MM.1S (cell line): Measurements from ENCODE around the gene BBS2.

Source experiments
- DNase-seq: peaks from one replicate; pipeline ENCODE4 v3.0.0-alpha.2; 2015
- H2AFZ ChIP-seq: fragments of 300-600 bp; sonication (generic); 2 replicates; pipeline ENCODE4 v1.6.0; 2016; ENCODE audit warnings: antibody characterized with exemption, low read length
- H3F3A ChIP-seq: fragments of 300-600 bp; sonication (generic); 2 replicates; pipeline ENCODE4 v1.6.1; 2016; ENCODE audit warnings: mild to moderate bottlenecking, antibody characterized with exemption, low read length, moderate library complexity, mixed read lengths; ENCODE audit not compliant: insufficient read depth
- H3K27ac ChIP-seq: fragments of 300-600 bp; sonication (generic); 2 replicates; pipeline ENCODE4 v1.5.1; 2016; ENCODE audit warnings: mild to moderate bottlenecking, low read length
- H3K27me3 ChIP-seq: fragments of 300-600 bp; sonication (generic); replicated peaks from 2 replicates; pipeline ENCODE4 v1.6.0; 2016; ENCODE audit warnings: low read length; ENCODE audit not compliant: insufficient read depth
- H3K36me3 ChIP-seq: fragments of 300-600 bp; sonication (generic); replicated peaks from 2 replicates; pipeline ENCODE4 v1.6.1; 2016; ENCODE audit warnings: mild to moderate bottlenecking, low read length, mixed read lengths; ENCODE audit not compliant: insufficient read depth
- H3K4me1 ChIP-seq: fragments of 300-600 bp; sonication (generic); 2 replicates; pipeline ENCODE4 v1.6.1; 2016; ENCODE audit warnings: low read length, mixed read lengths
- H3K4me2 ChIP-seq: fragments of 300-600 bp; sonication (generic); 2 replicates; pipeline ENCODE4 v1.6.0; 2016; ENCODE audit warnings: low read depth, low read length
- H3K4me3 ChIP-seq: fragments of 300-600 bp; sonication (generic); 2 replicates; pipeline ENCODE4 v1.5.1; 2016; ENCODE audit warnings: low read length, mixed read lengths
- H3K79me2 ChIP-seq: fragments of 300-600 bp; sonication (generic); 2 replicates; pipeline ENCODE4 v1.6.1; 2016; ENCODE audit warnings: mixed run types, low read length, mixed read lengths
- H3K9ac ChIP-seq: fragments of 300-600 bp; sonication (generic); 2 replicates; pipeline ENCODE4 v1.6.1; 2016; ENCODE audit warnings: low read length, mixed read lengths
- H3K9me2 ChIP-seq: fragments of 300-600 bp; sonication (generic); replicated peaks from 2 replicates; pipeline ENCODE4 v1.6.1; 2016; ENCODE audit warnings: mild to moderate bottlenecking, low read length, mixed read lengths; ENCODE audit not compliant: insufficient read depth
- H3K9me3 ChIP-seq: fragments of 300-600 bp; sonication (generic); replicated peaks from 2 replicates; pipeline ENCODE4 v1.6.1; 2016; ENCODE audit warnings: mild to moderate bottlenecking, low read length, mixed read lengths; ENCODE audit not compliant: insufficient read depth
- H4K20me1 ChIP-seq: fragments of 300-600 bp; sonication (generic); 2 replicates; pipeline ENCODE4 v1.6.1; 2016; ENCODE audit warnings: mild to moderate bottlenecking, low read length, moderate library complexity, mixed read lengths; ENCODE audit not compliant: insufficient read depth
- CTCF ChIP-seq: fragments of 300-600 bp; sonication (generic); IDR thresholded peaks from 2 replicates; pipeline ENCODE4 v1.5.1; 2016; ENCODE audit warnings: antibody characterized with exemption, low read length, mixed read lengths
- EZH2 ChIP-seq: fragments of 300-600 bp; sonication (generic); optimal IDR thresholded peaks from 2 replicates; pipeline ENCODE3; 2017; ENCODE audit warnings: low read depth, mild to moderate bottlenecking, antibody characterized with exemption, low read length, mixed read lengths
- EZH2phosphoT487 ChIP-seq: fragments of 300-600 bp; sonication (generic); IDR thresholded peaks from 2 replicates; pipeline ENCODE4 v1.6.1; 2018; ENCODE audit warnings: antibody characterized with exemption, low read length

BBS2 gene

GRCh38 chr16:56448005-56448404 is 71.8 kb downstream of the BBS2 start:
- H3K9ac ChIP-seq, result no peak overlapping the region
- H3K9me3 ChIP-seq, result no peaks in the 10 kb centered on the region
- no peaks in the 10 kb centered on the region for H3K9me2 ChIP-seq
- H4K20me1 ChIP-seq, result peaks cover 9% of the 10 kb centered on the region; the same call in 1 of the 2 replicates
- H3K4me2 ChIP-seq, result no peak overlapping the region
- DNase-seq, result no peak
- peaks cover 16% of the 10 kb centered on the region for H3K4me1 ChIP-seq
- H3K27me3 ChIP-seq, result no peaks in the 10 kb centered on the region
- TF ChIP-seq CTCF (no peak), EZH2 (no peak), EZH2phosphoT487 (no peak)
- H3K36me3 ChIP-seq, result no peaks in the 10 kb centered on the region; the same call in 1 of the 2 replicates
- peaks cover 92% of the 10 kb centered on the region for H3K79me2 ChIP-seq
- no peak overlapping the region for H2AFZ ChIP-seq
- no peak overlapping the region for H3K27ac ChIP-seq
- H3F3A ChIP-seq, result 0 out of 2 replicates have a peak, but pooled peaks cover 12% of the 10 kb centered on the region
- H3K4me3 ChIP-seq, result no peak overlapping the region

GRCh38 chr16:56447286-56447685 is 72.5 kb downstream of the BBS2 start:
- no peaks in the 10 kb centered on the region; the same call in 1 of the 2 replicates for H3K36me3 ChIP-seq
- peaks cover 87% of the 10 kb centered on the region for H3K79me2 ChIP-seq
- TF ChIP-seq EZH2 (no peak), CTCF (no peak), EZH2phosphoT487 (no peak)
- no peak overlapping the region for H3K4me2 ChIP-seq
- H3K9me2 ChIP-seq, result no peaks in the 10 kb centered on the region
- no peak overlapping the region for H2AFZ ChIP-seq
- peaks cover 12% of the 10 kb centered on the region for H3K4me1 ChIP-seq
- DNase-seq, result no peak
- no peaks in the 10 kb centered on the region for H3K27me3 ChIP-seq
- no peak overlapping the region for H3K4me3 ChIP-seq
- H3F3A ChIP-seq, result 0 out of 2 replicates have a peak, but pooled peaks cover 9% of the 10 kb centered on the region
- no peak overlapping the region for H3K9ac ChIP-seq
- H3K9me3 ChIP-seq, result no peaks in the 10 kb centered on the region
- H3K27ac ChIP-seq, result no peak overlapping the region
- peaks cover 9% of the 10 kb centered on the region; the same call in 1 of the 2 replicates for H4K20me1 ChIP-seq

- no peaks in the 10 kb centered on the region for H4K20me1 ChIP-seq
- no peaks in the 10 kb centered on the region for H3K9me3 ChIP-seq
- TF ChIP-seq EZH2phosphoT487 (no peak), CTCF (no peak), EZH2 (no peak)
- H3K27me3 ChIP-seq, result no peaks in the 10 kb centered on the region
- no peak overlapping the region for H3K9ac ChIP-seq
- peaks cover 3% of the 10 kb centered on the region for H3K36me3 ChIP-seq
- H3K9me2 ChIP-seq, result no peaks in the 10 kb centered on the region
- peaks cover 15% of the 10 kb centered on the region for H3K79me2 ChIP-seq
- no peaks in the 10 kb centered on the region for H3F3A ChIP-seq
- DNase-seq, result no peak
- H3K27ac ChIP-seq, result no peak overlapping the region
- no peak overlapping the region for H3K4me2 ChIP-seq
- no peaks in the 10 kb centered on the region for H3K4me1 ChIP-seq
- H2AFZ ChIP-seq, result no peak overlapping the region
- no peak overlapping the region for H3K4me3 ChIP-seq
Observed at GRCh38 chr16:56438038-56438437, 81.8 kb downstream of the BBS2 start.
